Aorta (tissue), 5 donors: ENCODE measurements around the gene TBL1X. TPM values are rescaled to one million over a fixed set of nuclear protein-coding genes. Genes with fewer than 3 reads are reported as not detected.

ENCODE experiments used
- ATAC-seq: fragments of 200-7000 bp; cut with Tn5 transposase; one replicate; pipeline ENCODE4 v1.9.1; 2022; ENCODE audit warnings: moderate library complexity; ENCODE audit not compliant: low FRiP score
- DNase-seq, 2 donors: peaks; one replicate each; pipeline ENCODE4 v3.0.0-alpha.2; 2020
- H3K27ac ChIP-seq, 2 donors: one replicate each; pipeline ENCODE4 v1.5.1; 2013; ENCODE audit warnings: low read length in 2 of 2, mild to moderate bottlenecking in 2 of 2, moderate library complexity in 2 of 2, control low read depth in 1 of 2, inconsistent platforms in 1 of 2, low read depth in 1 of 2
- H3K27me3 ChIP-seq, 2 donors: one replicate each; pipeline ENCODE4 v1.6.1; 2013; ENCODE audit warnings: control low read depth in 1 of 2, low read length in 1 of 2, mild to moderate bottlenecking in 1 of 2, moderate library complexity in 1 of 2; ENCODE audit not compliant: insufficient read depth in 2 of 2, control insufficient read depth in 1 of 2
- H3K36me3 ChIP-seq, 2 donors: one replicate each; pipeline ENCODE4 v1.6.1; 2013; ENCODE audit warnings: control low read depth in 1 of 2, low read length in 1 of 2, mild to moderate bottlenecking in 1 of 2; ENCODE audit not compliant: insufficient read depth in 2 of 2, control insufficient read depth in 1 of 2
- H3K4me1 ChIP-seq, 2 donors: one replicate each; pipeline ENCODE4 v1.6.1; 2013; ENCODE audit warnings: low read length in 2 of 2, control low read depth in 1 of 2, mild to moderate bottlenecking in 1 of 2, moderate library complexity in 1 of 2; ENCODE audit not compliant: insufficient read depth in 2 of 2, control insufficient read depth in 1 of 2
- H3K4me3 ChIP-seq, 2 donors: one replicate each; pipeline ENCODE4 v1.5.1; 2013; ENCODE audit warnings: low read length in 2 of 2, control low read depth in 1 of 2, mild to moderate bottlenecking in 1 of 2
- H3K9me3 ChIP-seq: one replicate; pipeline ENCODE4 v1.6.1; 2013; ENCODE audit warnings: mild to moderate bottlenecking, low read length; ENCODE audit not compliant: control insufficient read depth
- WGBS, 2 donors: extraction: QIAGEN DNeasy Blood & Tissue Kit; methylation state at CpG; one replicate each; pipeline ENCODE4 v1.1.7; 2013; 5-methylcytosine and 5-hydroxymethylcytosine counted together
- intact Hi-C, 2 donors: fragments of 100-400 bp; cut with DNase I; formaldehyde crosslinking; loops; one replicate each; pipeline versions ENCODE4 v1.14.2 to v1.15.0; 2022
- polyA plus RNA-seq, 2 donors: library from polyadenylated mRNA; stranded (reverse); fragments of 200-250 nt; gene quantifications; one replicate each; pipeline ENCODE4 v1.2.3, GENCODE V29; 2013
- total RNA-seq, 2 donors: library from RNA; stranded (reverse); fragmentation: NEBNext Ultra II Directional; extraction: Animal tissue kit (Norgen Biotek cat#: 25700); gene quantifications; one replicate each; pipeline ENCODE4 v1.2.1, GENCODE V29; 2021
- donor health status: healthy with polysubstance abuse.
- donor health status: Bipolar disorder and iron deficiency.
- donor health status: DM: no; HTN: no; CAD: no.
- donor health status: DM: no; HTN: no; CAD: no.
- donor health status: DM: yes; HTN: yes; CAD: no.

The TBL1X gene
- total and polyA plus RNA-seq, 4 donors, result 8.9 to 81.2 (median 27.5) TPM

GRCh38 chrX:9737363-9737762 lies 272.5 kb downstream of the TBL1X start:
- Histone ChIP-seq H3K36me3 (no peaks in the 10 kb centered on the region), H3K27ac (no peak overlapping the region), H3K4me3 (no peak overlapping the region), H3K27me3 (no peaks in the 10 kb centered on the region), H3K4me1 (no peaks in the 10 kb centered on the region), H3K9me3 (no peaks in the 10 kb centered on the region)
- ATAC-seq, result no peak
- WGBS, 2 donors, result 78 to 79% methylated on average over 7 of the region's 7 CpGs
- DNase-seq, result no peak
- intact Hi-C loops, result no loop called here

- Histone ChIP-seq H3K4me3 (no peak overlapping the region), H3K27me3 (no peaks in the 10 kb centered on the region), H3K9me3 (no peaks in the 10 kb centered on the region), H3K4me1 (no peaks in the 10 kb centered on the region), H3K36me3 (no peaks in the 10 kb centered on the region), H3K27ac (no peak overlapping the region)
- 40 to 49% methylated on average over 3 of the region's 3 CpGs for WGBS, 2 donors
- DNase-seq (no peak), ATAC-seq (no peak)
- intact Hi-C loops, result no loop called here
Observed at GRCh38 chrX:9738151-9738550, 273.3 kb downstream of the TBL1X start.

- no peaks in the 10 kb centered on the region for H3K27me3 ChIP-seq
- ATAC-seq (no peak), DNase-seq (no peak)
- no peaks in the 10 kb centered on the region for H3K4me1 ChIP-seq
- intact Hi-C loops, result no loop called here
- no peaks in the 10 kb centered on the region for H3K9me3 ChIP-seq
- H3K36me3 ChIP-seq, result no peaks in the 10 kb centered on the region
- no peak overlapping the region for H3K27ac ChIP-seq
- WGBS, 2 donors, result 80 to 86% methylated on average over 5 of the region's 5 CpGs
- H3K4me3 ChIP-seq, result no peak overlapping the region
Observed at GRCh38 chrX:9739130-9739529, 274.3 kb downstream of the TBL1X start.

GRCh38 chrX:9745417-9746115 lies 280.7 kb downstream of the TBL1X start:
- intact Hi-C loops, result no loop called here
- H3K36me3 ChIP-seq, result no peaks in the 10 kb centered on the region
- WGBS, 2 donors, result 61 to 76% methylated on average over 11 of the region's 11 CpGs
- ATAC-seq (no peak), DNase-seq (no peak)
- H3K9me3 ChIP-seq, result no peaks in the 10 kb centered on the region
- no peak overlapping the region for H3K4me3 ChIP-seq
- no peaks in the 10 kb centered on the region for H3K27me3 ChIP-seq
- no peak overlapping the region for H3K27ac ChIP-seq
- no peaks in the 10 kb centered on the region for H3K4me1 ChIP-seq

GRCh38 chrX:9746148-9746888 lies 281.5 kb downstream of the TBL1X start:
- H3K27me3 ChIP-seq, result no peaks in the 10 kb centered on the region
- no peak overlapping the region for H3K4me3 ChIP-seq
- no peaks in the 10 kb centered on the region for H3K36me3 ChIP-seq
- ATAC-seq, result no peak
- no peak overlapping the region for H3K27ac ChIP-seq
- H3K4me1 ChIP-seq, result no peaks in the 10 kb centered on the region
- H3K9me3 ChIP-seq, result no peaks in the 10 kb centered on the region
- 52 to 53% methylated on average over 3 of the region's 3 CpGs for WGBS, 2 donors
- intact Hi-C loops, result no loop called here
- DNase-seq, result no peak

- Histone ChIP-seq H3K4me3 (no peak overlapping the region), H3K27me3 (no peaks in the 10 kb centered on the region), H3K27ac (no peak overlapping the region), H3K4me1 (no peaks in the 10 kb centered on the region), H3K9me3 (no peaks in the 10 kb centered on the region), H3K36me3 (no peaks in the 10 kb centered on the region)
- intact Hi-C loops, result no loop called here
- WGBS, 2 donors, result 84 to 96% methylated on average over 4 of the region's 4 CpGs
- no peak for ATAC-seq
- DNase-seq, result no peak
Observed at GRCh38 chrX:9747644-9748043, 282.8 kb downstream of the TBL1X start.

GRCh38 chrX:9749146-9749692 lies 284.4 kb downstream of the TBL1X start:
- 67 to 76% methylated on average over 11 of the region's 11 CpGs for WGBS, 2 donors
- DNase-seq, result no peak
- H3K4me3 ChIP-seq, result no peak overlapping the region
- no peaks in the 10 kb centered on the region for H3K4me1 ChIP-seq
- no peaks in the 10 kb centered on the region for H3K9me3 ChIP-seq
- no peaks in the 10 kb centered on the region for H3K27me3 ChIP-seq
- intact Hi-C loops, result no loop called here
- ATAC-seq, result no peak
- no peaks in the 10 kb centered on the region for H3K36me3 ChIP-seq
- H3K27ac ChIP-seq, result no peak overlapping the region

GRCh38 chrX:9757366-9757765 lies 292.5 kb downstream of the TBL1X start:
- intact Hi-C loops, result no loop called here
- Histone ChIP-seq H3K27me3 (no peaks in the 10 kb centered on the region), H3K36me3 (no peaks in the 10 kb centered on the region), H3K9me3 (peaks cover 3% of the 10 kb centered on the region), H3K27ac (no peak overlapping the region), H3K4me3 (no peak overlapping the region), H3K4me1 (no peaks in the 10 kb centered on the region)
- DNase-seq, result no peak
- ATAC-seq, result no peak
- 84 to 91% methylated on average over 7 of the region's 7 CpGs for WGBS, 2 donors
